Upper lobe of right lung (tissue), 1 donor: Measurements from ENCODE around the gene GOLGA3. TPM values are rescaled to one million over a fixed set of nuclear protein-coding genes. Genes with fewer than 3 reads are reported as not detected.
"Not testable (repeated sequence)": the region's sequence is repeated elsewhere in the genome, so short reads cannot be mapped to it uniquely, and the experiment has no call there.

Source experiments
- ATAC-seq: fragments of 200-7000 bp; cut with Tn5 transposase; one replicate; pipeline ENCODE4 v1.9.1; 2020; ENCODE audit warnings: mild to moderate bottlenecking, moderate library complexity
- DNase-seq: peaks from one replicate; pipeline ENCODE4 v3.0.0-alpha.2; 2020
- H3K27ac ChIP-seq: fragments of 200-600 bp; one replicate; pipeline ENCODE4 v1.8.0; 2022
- H3K27me3 ChIP-seq: fragments of 200-600 bp; one replicate; pipeline ENCODE4 v1.8.0; 2022; ENCODE audit warnings: mild to moderate bottlenecking
- H3K36me3 ChIP-seq: fragments of 200-600 bp; one replicate; pipeline ENCODE4 v1.8.0; 2022
- H3K4me1 ChIP-seq: fragments of 200-600 bp; one replicate; pipeline ENCODE4 v1.8.0; 2022
- H3K4me3 ChIP-seq: fragments of 200-600 bp; one replicate; pipeline ENCODE4 v1.8.0; 2022; ENCODE audit warnings: mild to moderate bottlenecking
- H3K9me3 ChIP-seq: fragments of 200-600 bp; one replicate; pipeline ENCODE4 v1.8.0; 2022
- intact Hi-C: fragments of 100-400 bp; cut with DNase I; formaldehyde crosslinking; loops from one replicate; pipeline ENCODE4 v1.11.0; 2022
- total RNA-seq: library from RNA; stranded (reverse); fragmentation: NEBNext Ultra II Directional; extraction: Animal tissue kit (Norgen Biotek cat#: 25700); gene quantifications from one replicate; pipeline ENCODE4 v1.2.1, GENCODE V29; 2021
- TF ChIP-seq, protein P1 (sequence below): fragments of 200-600 bp; IDR thresholded peaks from one replicate; pipeline ENCODE4 v1.8.0; 2022; ENCODE audit warnings: antibody characterized with exemption
- donor health status: DM: no; HTN: yes; CAD: no; lungs with severe emphysema.

GOLGA3 gene
- total RNA-seq, 1 donor from 2014 or later, result 65.3 TPM

GRCh38 chr12:132839558-132840235, 11.0 kb upstream of the GOLGA3 start:
- Histone ChIP-seq H3K27ac (no peak overlapping the region), H3K27me3 (no peaks in the 10 kb centered on the region), H3K4me1 (no peaks in the 10 kb centered on the region), H3K4me3 (no peak overlapping the region), H3K9me3 (no peaks in the 10 kb centered on the region), H3K36me3 (peaks cover 48% of the 10 kb centered on the region)
- ATAC-seq (no peak), DNase-seq (no peak)
- intact Hi-C loops, result no loop called here
- TF ChIP-seq, protein P1, sequence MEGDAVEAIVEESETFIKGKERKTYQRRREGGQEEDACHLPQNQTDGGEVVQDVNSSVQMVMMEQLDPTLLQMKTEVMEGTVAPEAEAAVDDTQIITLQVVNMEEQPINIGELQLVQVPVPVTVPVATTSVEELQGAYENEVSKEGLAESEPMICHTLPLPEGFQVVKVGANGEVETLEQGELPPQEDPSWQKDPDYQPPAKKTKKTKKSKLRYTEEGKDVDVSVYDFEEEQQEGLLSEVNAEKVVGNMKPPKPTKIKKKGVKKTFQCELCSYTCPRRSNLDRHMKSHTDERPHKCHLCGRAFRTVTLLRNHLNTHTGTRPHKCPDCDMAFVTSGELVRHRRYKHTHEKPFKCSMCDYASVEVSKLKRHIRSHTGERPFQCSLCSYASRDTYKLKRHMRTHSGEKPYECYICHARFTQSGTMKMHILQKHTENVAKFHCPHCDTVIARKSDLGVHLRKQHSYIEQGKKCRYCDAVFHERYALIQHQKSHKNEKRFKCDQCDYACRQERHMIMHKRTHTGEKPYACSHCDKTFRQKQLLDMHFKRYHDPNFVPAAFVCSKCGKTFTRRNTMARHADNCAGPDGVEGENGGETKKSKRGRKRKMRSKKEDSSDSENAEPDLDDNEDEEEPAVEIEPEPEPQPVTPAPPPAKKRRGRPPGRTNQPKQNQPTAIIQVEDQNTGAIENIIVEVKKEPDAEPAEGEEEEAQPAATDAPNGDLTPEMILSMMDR, result no peak

GRCh38 chr12:132838410-132839080, 9.9 kb upstream of the GOLGA3 start:
- ATAC-seq, result peak; percentile 6
- no peak overlapping the region for H3K4me3 ChIP-seq
- no peak overlapping the region for H3K27ac ChIP-seq
- peaks cover 37% of the 10 kb centered on the region for H3K36me3 ChIP-seq
- intact Hi-C loops, result no loop called here
- TF ChIP-seq, protein P1, result no peak
- H3K4me1 ChIP-seq, result no peaks in the 10 kb centered on the region
- no peaks in the 10 kb centered on the region for H3K27me3 ChIP-seq
- no peak for DNase-seq
- H3K9me3 ChIP-seq, result no peaks in the 10 kb centered on the region

- Histone ChIP-seq H3K27ac (no peak overlapping the region), H3K4me1 (no peaks in the 10 kb centered on the region), H3K36me3 (peaks cover 30% of the 10 kb centered on the region), H3K4me3 (no peak overlapping the region), H3K9me3 (no peaks in the 10 kb centered on the region), H3K27me3 (no peaks in the 10 kb centered on the region)
- TF ChIP-seq, protein P1, result no peak
- DNase-seq, result no peak
- ATAC-seq, result peak; percentile 10
- intact Hi-C loops, result no loop called here
These were observed 9.2 kb upstream of the GOLGA3 start for GRCh38 chr12:132837693-132838409.

GRCh38 chr12:132836795-132837331, 8.2 kb upstream of the GOLGA3 start:
- intact Hi-C loops, result no loop called here
- ATAC-seq, result no peak
- no peak for DNase-seq

GRCh38 chr12:132836230-132836629, 7.6 kb upstream of the GOLGA3 start:
- intact Hi-C loops, H3K27me3 ChIP-seq, ATAC-seq, H3K4me1 ChIP-seq, H3K9me3 ChIP-seq, H3K4me3 ChIP-seq, DNase-seq, H3K27ac ChIP-seq: not testable (repeated sequence)
- peaks cover 14% of the 10 kb centered on the region for H3K36me3 ChIP-seq

More at GRCh38 chr12:132836795-132837331, 8.2 kb upstream of the GOLGA3 start:
- Histone ChIP-seq H3K4me3 (no peak overlapping the region), H3K36me3 (peaks cover 20% of the 10 kb centered on the region), H3K4me1 (no peaks in the 10 kb centered on the region), H3K9me3 (no peaks in the 10 kb centered on the region), H3K27ac (no peak overlapping the region), H3K27me3 (no peaks in the 10 kb centered on the region)
- TF ChIP-seq, protein P1, result no peak
